K562 (cell line): Measurements from ENCODE around the gene FGD6. TPM values are rescaled to one million over a fixed set of nuclear protein-coding genes. Genes with fewer than 3 reads are reported as not detected.

ENCODE experiments used
- ATAC-seq: fragments of 200-7000 bp; cut with Tn5 transposase; 3 replicates; pipeline ENCODE4 v1.9.1; 2020; ENCODE audit warnings: moderate library complexity
- BruUV-seq: library from RNA; stranded (reverse); fragments of 400-500 nt; replicated peaks from 2 replicates; lab custom pipeline; 2021; lab: Mats Ljungman, UMichigan
- CTCF ChIA-PET: fragments of 300-600 bp; formaldehyde crosslinking; extraction: SDS; loops from one replicate; lab custom pipeline; 2021; ENCODE audit warnings: low intra/inter-chr PET ratio; lab: Yijun Ruan, JAX
- POLR2A ChIA-PET: fragments of 300-600, 350-650 bp; sonication (Branson Sonifier 250); formaldehyde crosslinking; extraction: SDS; loops from one replicate; lab custom pipeline; 2021; ENCODE audit warnings: antibody characterized with exemption, inconsistent platforms; lab: Yijun Ruan, JAX
- DNase-seq, 4 experiments: peaks; one replicate each; pipeline versions ENCODE4 v3.0.0 to v3.0.0-alpha.2; 2011 to 2018; ENCODE audit warnings: low spot score in 3 of 4, mixed read lengths in 3 of 4; ENCODE audit errors: extremely low read depth in 1 of 4
- FAIRE-seq: peaks from 2 replicates; lab custom pipeline; 2011; peaks lifted over from hg19 to GRCh38; lab: Jason Lieb, UNC
- H2AFZ ChIP-seq: 2 replicates; pipeline ENCODE4 v1.6.0; 2011; ENCODE audit warnings: low read depth, low read length, control low read depth, inconsistent platforms
- H3K27ac ChIP-seq: fragments of 200-600 bp; 3 replicates; pipeline ENCODE4 v1.8.0; 2011; ENCODE audit warnings: low read depth, mild to moderate bottlenecking, control low read depth, inconsistent platforms, low read length, moderate library complexity, mixed read lengths; ENCODE audit errors: extremely low read depth
- H3K27me3 ChIP-seq, 2 experiments: fragments of 300-600 bp in 1 of 2; 2 replicates in 1 of 2; 3 replicates in 1 of 2; pipeline versions ENCODE4 v1.6.0 to v1.8.0; 2011; ENCODE audit warnings: inconsistent platforms in 2 of 2, low read length in 2 of 2, mild to moderate bottlenecking in 1 of 2, mixed read lengths in 1 of 2, moderate library complexity in 1 of 2; ENCODE audit not compliant: control insufficient read depth in 2 of 2, insufficient read depth in 2 of 2
- H3K36me3 ChIP-seq: fragments of 300-600 bp; 3 replicates; pipeline ENCODE4 v1.8.0; 2011; ENCODE audit warnings: mild to moderate bottlenecking, low read length, inconsistent platforms; ENCODE audit not compliant: control insufficient read depth, insufficient read depth
- H3K4me1 ChIP-seq, 2 experiments: fragments of 200-600 bp in 1 of 2; replicated peaks in 1 of 2; 2 replicates in 1 of 2; 3 replicates in 1 of 2; pipeline versions ENCODE4 v1.5.1 to v1.8.0; 2011; ENCODE audit warnings: inconsistent platforms in 2 of 2, low read length in 2 of 2, mild to moderate bottlenecking in 1 of 2, mixed read lengths in 1 of 2, moderate library complexity in 1 of 2; ENCODE audit not compliant: control insufficient read depth in 2 of 2, insufficient read depth in 2 of 2
- H3K4me2 ChIP-seq: 2 replicates; pipeline ENCODE4 v1.6.1; 2011; ENCODE audit warnings: low read length, control low read depth, inconsistent platforms, mixed read lengths; ENCODE audit not compliant: insufficient read depth
- H3K4me3 ChIP-seq: fragments of 200-600 bp; sonication (generic), shearing (Covaris generic); 2 replicates; pipeline ENCODE4 v1.5.1; 2016; ENCODE audit warnings: control low read depth, inconsistent platforms
- H3K79me2 ChIP-seq: fragments of 200-600 bp; 3 replicates; pipeline ENCODE4 v1.8.0; 2011; ENCODE audit warnings: low read length, inconsistent platforms; ENCODE audit not compliant: control insufficient read depth, insufficient read depth
- H3K9ac ChIP-seq, 2 experiments: 2 replicates each; pipeline versions ENCODE4 v1.6.0 to v1.6.1; 2011; ENCODE audit warnings: low read depth in 2 of 2, low read length in 2 of 2, control low read depth in 1 of 2, inconsistent platforms in 1 of 2, mild to moderate bottlenecking in 1 of 2, mixed read lengths in 1 of 2; ENCODE audit not compliant: insufficient read depth in 1 of 2
- H3K9me1 ChIP-seq: one replicate; pipeline ENCODE4 v1.6.0; 2011; ENCODE audit warnings: inconsistent platforms, mild to moderate bottlenecking, low read length, moderate library complexity; ENCODE audit not compliant: control insufficient read depth, insufficient read depth
- H3K9me3 ChIP-seq: replicated peaks from 2 replicates; pipeline ENCODE4 v1.5.1; 2011; ENCODE audit warnings: low read depth, low read length, inconsistent platforms; ENCODE audit not compliant: control insufficient read depth, insufficient read depth
- H4K20me1 ChIP-seq: replicated peaks from 2 replicates; pipeline ENCODE4 v1.6.1; 2011; ENCODE audit warnings: low read length, inconsistent platforms, mixed read lengths; ENCODE audit not compliant: control insufficient read depth, insufficient read depth
- CBX8 ChIP-seq: fragments of 200-600 bp; sonication (generic); IDR thresholded peaks from 2 replicates; pipeline ENCODE4 v1.6.1; 2012; ENCODE audit warnings: borderline replicate concordance, mixed run types, low read depth, mild to moderate bottlenecking, moderate library complexity, mixed read lengths, low read length, control low read depth, inconsistent platforms; ENCODE audit not compliant: poor library complexity, severe bottlenecking; ENCODE audit errors: extremely low read depth
- CHD4 ChIP-seq: fragments of 200-600 bp; sonication (generic); IDR thresholded peaks from 3 replicates; pipeline ENCODE4 v1.6.1; 2012; ENCODE audit warnings: low read depth, mild to moderate bottlenecking, mixed read lengths, low read length, inconsistent platforms; ENCODE audit not compliant: insufficient read depth, insufficient replicate concordance, poor library complexity, severe bottlenecking
- FOXJ2 ChIP-seq: fragments of 200-800 bp; sonication (Bioruptor generic); IDR thresholded peaks from 2 replicates; pipeline ENCODE4 v1.6.1; 2016; ENCODE audit warnings: missing genetic modification characterization, missing compliant biosample characterization
- ILF3 ChIP-seq: fragments of 450-650 bp; IDR thresholded peaks from 2 replicates; pipeline ENCODE4 v1.6.1; 2018; ENCODE audit warnings: antibody characterized with exemption, mild to moderate bottlenecking, moderate library complexity, borderline replicate concordance
- JUND ChIP-seq, 2 experiments: IDR thresholded peaks; 2 replicates in 1 of 2; 3 replicates in 1 of 2; pipeline ENCODE4 v1.6.1; 2011; ENCODE audit warnings: borderline replicate concordance in 2 of 2, low read depth in 2 of 2, low read length in 2 of 2, improper control_type of control experiment in 1 of 2, missing biosample characterization in 1 of 2, missing genetic modification characterization in 1 of 2, missing genetic modification reagents in 1 of 2
- MAFK ChIP-seq: IDR thresholded peaks from 2 replicates; pipeline ENCODE4 v1.6.1; 2011; ENCODE audit warnings: low read length, improper control_type of control experiment
- PHB ChIP-seq: fragments of 250-450 bp; sonication (Bioruptor Pico); IDR thresholded peaks from 2 replicates; pipeline ENCODE4 v1.5.0; 2021
- ZBTB8A ChIP-seq: fragments of 450-650 bp; IDR thresholded peaks from 2 replicates; pipeline ENCODE4 v1.6.1; 2018; ENCODE audit warnings: mild to moderate bottlenecking, moderate library complexity; ENCODE audit not compliant: partially characterized antibody
- ZFPM2 ChIP-seq: fragments of 250-450 bp; sonication (Bioruptor Pico); IDR thresholded peaks from 2 replicates; pipeline ENCODE4 v1.5.1; 2022; ENCODE audit warnings: mild to moderate bottlenecking
- ZNF347 ChIP-seq: fragments of 450-650 bp; formaldehyde crosslinking; IDR thresholded peaks from 2 replicates; pipeline ENCODE4 v1.4.0; 2020; ENCODE audit warnings: low read depth, mild to moderate bottlenecking, moderate library complexity
- ZNF586 ChIP-seq: fragments of 450-650 bp; formaldehyde crosslinking; conservative IDR thresholded peaks from 2 replicates; pipeline ENCODE4 v1.4.0; 2020; ENCODE audit warnings: mild to moderate bottlenecking, moderate library complexity
- WGBS: fragments of 100-300 bp; shearing (Covaris generic); methylation state at CpG from one replicate; pipeline ENCODE4 v1.1.6; 2016; ENCODE audit warnings: low coverage, mixed read lengths; ENCODE audit not compliant: insufficient coverage; ENCODE audit errors: missing lambda C conversion rate; 5-methylcytosine and 5-hydroxymethylcytosine counted together
- in situ Hi-C: fragments of 300-500 bp; cut with MboI; formaldehyde crosslinking; loops from 4 replicates; pipeline ENCODE4 v1.15.0; 2018; ENCODE audit warnings: inconsistent platforms, mixed read lengths
- intact Hi-C: fragments of 100-400 bp; cut with micrococcal nuclease; formaldehyde crosslinking; loops from 2 replicates; pipeline ENCODE4 v1.14.2; 2022
- polyA plus RNA-seq, 8 experiments: library from polyadenylated mRNA; depleted of rRNA in 4 of 8; stranded (reverse) in 5 of 8; unstranded in 3 of 8; fragments of >200 nt; fragmentation: Nextera tagmentation in 2 of 8; fragmentation: Illumina TruSeq in 1 of 8; extraction: Ambion mirVana in 2 of 8; extraction: Trizol in 1 of 8; gene quantifications; 2 replicates each; pipeline versions ENCODE4 v1.2.1 to v1.2.3, GENCODE V29; 2011 to 2014; ENCODE audit warnings: inconsistent platforms in 1 of 8, missing spikeins in 1 of 8
- total RNA-seq, 7 experiments: library from RNA; depleted of rRNA in 6 of 7; stranded (reverse); fragments of >200 nt in 6 of 7; fragmentation: Illumina TruSeq in 2 of 7; extraction: Trizol in 2 of 7; gene quantifications; 2 replicates each; pipeline versions ENCODE4 v1.2.1 to v1.2.3, GENCODE V29; 2011 to 2021; ENCODE audit warnings: low replicate concordance in 1 of 7
- TF ChIP-seq, protein P1 (sequence below): fragments of 200-800 bp; sonication (Bioruptor generic); IDR thresholded peaks from 2 replicates; pipeline ENCODE4 v1.6.1; 2016; ENCODE audit warnings: missing genetic modification characterization, missing compliant biosample characterization
- TF ChIP-seq, protein P2 (sequence below), 2 experiments: IDR thresholded peaks; 2 replicates each; pipeline ENCODE4 v1.6.1; 2011; ENCODE audit warnings: borderline replicate concordance in 1 of 2, control low read depth in 1 of 2, low read depth in 1 of 2, low read length in 1 of 2, mild to moderate bottlenecking in 1 of 2, mixed read lengths in 1 of 2, moderate library complexity in 1 of 2; ENCODE audit not compliant: insufficient read depth in 1 of 2, insufficient read length in 1 of 2, poor library complexity in 1 of 2, severe bottlenecking in 1 of 2; ENCODE audit errors: extremely low read depth in 1 of 2
- TF ChIP-seq, protein P3 (sequence below), 2 experiments: fragments of 450-650 bp; IDR thresholded peaks; 2 replicates each; pipeline ENCODE4 v1.6.1; 2016

Gene FGD6
- total and polyA plus RNA-seq, 9 of the 15 experiments (the other 6 are each of a cell fraction or from before 2014, with no cell fraction given), result 1.5 to 11.1 (median 5.8) TPM

DNA sequence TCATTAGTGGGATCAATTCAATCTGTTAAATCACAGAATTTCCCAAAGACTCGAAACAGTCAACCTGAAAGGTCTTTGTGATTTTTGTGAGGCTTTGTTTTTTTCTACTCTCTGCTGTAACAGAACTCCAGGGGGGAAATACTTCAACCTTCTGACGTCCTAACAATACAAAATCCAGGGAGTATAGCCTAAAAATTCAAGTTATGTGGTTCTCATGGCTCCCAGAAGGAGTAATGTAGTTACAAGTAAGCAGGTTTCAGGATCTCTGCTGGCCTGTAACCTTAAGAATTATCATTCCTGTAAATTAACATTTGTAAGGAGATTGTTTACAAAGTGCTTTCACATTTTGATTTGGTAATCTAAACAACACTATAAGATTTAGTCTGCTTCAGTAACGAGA is 40.3 kb upstream of the FGD6 start:
- Histone ChIP-seq H3K9me3 (no peaks in the 10 kb centered on the region), H3K27me3 (no peaks in the 10 kb centered on the region), H3K4me1 (no peaks in the 10 kb centered on the region), H3K4me3 (no peak overlapping the region), H3K36me3 (peaks cover 38% of the 10 kb centered on the region), H3K4me2 (no peak overlapping the region), H3K9me1 (no peaks in the 10 kb centered on the region), H2AFZ (no peak overlapping the region), H3K27ac (no peak overlapping the region), H3K79me2 (no peaks in the 10 kb centered on the region), H3K9ac (no peak overlapping the region), H4K20me1 (no peaks in the 10 kb centered on the region)
- no TSS peak for BruUV-seq
- ATAC-seq, result no peak
- CTCF ChIA-PET, result no interaction called here
- no peak for FAIRE-seq
- intact Hi-C loops, result no loop called here
- in situ Hi-C loops, result no loop called here
- no peak for DNase-seq
- POLR2A ChIA-PET, result no interaction called here
- 65% methylated on average over 3 of the region's 3 CpGs for WGBS
- no peak for TF ChIP-seq PHB (CRISPR knock-in tag)
- TF ChIP-seq, protein P1, sequence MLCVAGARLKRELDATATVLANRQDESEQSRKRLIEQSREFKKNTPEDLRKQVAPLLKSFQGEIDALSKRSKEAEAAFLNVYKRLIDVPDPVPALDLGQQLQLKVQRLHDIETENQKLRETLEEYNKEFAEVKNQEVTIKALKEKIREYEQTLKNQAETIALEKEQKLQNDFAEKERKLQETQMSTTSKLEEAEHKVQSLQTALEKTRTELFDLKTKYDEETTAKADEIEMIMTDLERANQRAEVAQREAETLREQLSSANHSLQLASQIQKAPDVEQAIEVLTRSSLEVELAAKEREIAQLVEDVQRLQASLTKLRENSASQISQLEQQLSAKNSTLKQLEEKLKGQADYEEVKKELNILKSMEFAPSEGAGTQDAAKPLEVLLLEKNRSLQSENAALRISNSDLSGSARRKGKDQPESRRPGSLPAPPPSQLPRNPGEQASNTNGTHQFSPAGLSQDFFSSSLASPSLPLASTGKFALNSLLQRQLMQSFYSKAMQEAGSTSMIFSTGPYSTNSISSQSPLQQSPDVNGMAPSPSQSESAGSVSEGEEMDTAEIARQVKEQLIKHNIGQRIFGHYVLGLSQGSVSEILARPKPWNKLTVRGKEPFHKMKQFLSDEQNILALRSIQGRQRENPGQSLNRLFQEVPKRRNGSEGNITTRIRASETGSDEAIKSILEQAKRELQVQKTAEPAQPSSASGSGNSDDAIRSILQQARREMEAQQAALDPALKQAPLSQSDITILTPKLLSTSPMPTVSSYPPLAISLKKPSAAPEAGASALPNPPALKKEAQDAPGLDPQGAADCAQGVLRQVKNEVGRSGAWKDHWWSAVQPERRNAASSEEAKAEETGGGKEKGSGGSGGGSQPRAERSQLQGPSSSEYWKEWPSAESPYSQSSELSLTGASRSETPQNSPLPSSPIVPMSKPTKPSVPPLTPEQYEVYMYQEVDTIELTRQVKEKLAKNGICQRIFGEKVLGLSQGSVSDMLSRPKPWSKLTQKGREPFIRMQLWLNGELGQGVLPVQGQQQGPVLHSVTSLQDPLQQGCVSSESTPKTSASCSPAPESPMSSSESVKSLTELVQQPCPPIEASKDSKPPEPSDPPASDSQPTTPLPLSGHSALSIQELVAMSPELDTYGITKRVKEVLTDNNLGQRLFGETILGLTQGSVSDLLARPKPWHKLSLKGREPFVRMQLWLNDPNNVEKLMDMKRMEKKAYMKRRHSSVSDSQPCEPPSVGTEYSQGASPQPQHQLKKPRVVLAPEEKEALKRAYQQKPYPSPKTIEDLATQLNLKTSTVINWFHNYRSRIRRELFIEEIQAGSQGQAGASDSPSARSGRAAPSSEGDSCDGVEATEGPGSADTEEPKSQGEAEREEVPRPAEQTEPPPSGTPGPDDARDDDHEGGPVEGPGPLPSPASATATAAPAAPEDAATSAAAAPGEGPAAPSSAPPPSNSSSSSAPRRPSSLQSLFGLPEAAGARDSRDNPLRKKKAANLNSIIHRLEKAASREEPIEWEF, result no peak
- no peak for TF ChIP-seq ZBTB8A
- no peak for TF ChIP-seq ZNF347 (CRISPR knock-in tag)
- TF ChIP-seq ILF3, result no peak
- TF ChIP-seq ZFPM2 (CRISPR knock-in tag), result no peak
- TF ChIP-seq, protein P2, sequence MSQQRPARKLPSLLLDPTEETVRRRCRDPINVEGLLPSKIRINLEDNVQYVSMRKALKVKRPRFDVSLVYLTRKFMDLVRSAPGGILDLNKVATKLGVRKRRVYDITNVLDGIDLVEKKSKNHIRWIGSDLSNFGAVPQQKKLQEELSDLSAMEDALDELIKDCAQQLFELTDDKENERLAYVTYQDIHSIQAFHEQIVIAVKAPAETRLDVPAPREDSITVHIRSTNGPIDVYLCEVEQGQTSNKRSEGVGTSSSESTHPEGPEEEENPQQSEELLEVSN (IDR thresholded peaks at IDR 0.05; ENCODE audit: borderline replicate concordance in 1 of 2, extremely low read depth in 1 of 2, insufficient read depth in 1 of 2, insufficient read length in 1 of 2, low read depth in 1 of 2, low read length in 1 of 2, poor library complexity in 1 of 2, severe bottlenecking in 1 of 2), result no peak
- TF ChIP-seq CBX8, result no peak
- TF ChIP-seq JUND (IDR thresholded peaks at IDR 0.05; ENCODE audit: borderline replicate concordance, low read depth, low read length), result no peak
- no peak for TF ChIP-seq JUND (tag; IDR thresholded peaks at IDR 0.05; ENCODE audit: borderline replicate concordance, low read depth, low read length)
- TF ChIP-seq, protein P3, sequence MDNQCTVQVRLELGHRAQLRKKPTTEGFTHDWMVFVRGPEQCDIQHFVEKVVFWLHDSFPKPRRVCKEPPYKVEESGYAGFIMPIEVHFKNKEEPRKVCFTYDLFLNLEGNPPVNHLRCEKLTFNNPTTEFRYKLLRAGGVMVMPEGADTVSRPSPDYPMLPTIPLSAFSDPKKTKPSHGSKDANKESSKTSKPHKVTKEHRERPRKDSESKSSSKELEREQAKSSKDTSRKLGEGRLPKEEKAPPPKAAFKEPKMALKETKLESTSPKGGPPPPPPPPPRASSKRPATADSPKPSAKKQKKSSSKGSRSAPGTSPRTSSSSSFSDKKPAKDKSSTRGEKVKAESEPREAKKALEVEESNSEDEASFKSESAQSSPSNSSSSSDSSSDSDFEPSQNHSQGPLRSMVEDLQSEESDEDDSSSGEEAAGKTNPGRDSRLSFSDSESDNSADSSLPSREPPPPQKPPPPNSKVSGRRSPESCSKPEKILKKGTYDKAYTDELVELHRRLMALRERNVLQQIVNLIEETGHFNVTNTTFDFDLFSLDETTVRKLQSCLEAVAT (IDR thresholded peaks at IDR 0.05), result no peak
- no peak for TF ChIP-seq CHD4
- no peak for TF ChIP-seq MAFK
- no peak for TF ChIP-seq ZNF586 (CRISPR knock-in tag)
- no peak for TF ChIP-seq FOXJ2 (tag)
